CD4-positive, alpha-beta T cell treated with Interleukin-10 for 1 hour (primary cell): ENCODE results near the gene DIP2B.
"Not testable (repeated sequence)": the region's sequence is repeated elsewhere in the genome, so short reads cannot be mapped to it uniquely, and the experiment has no call there.

Source experiments
- DNase-seq: peaks from one replicate; pipeline ENCODE4 v3.0.0-alpha.2; 2020

Gene DIP2B

GRCh38 chr12:50640321-50640939, 135.6 kb downstream of the DIP2B start:
- no peak for DNase-seq

DNA sequence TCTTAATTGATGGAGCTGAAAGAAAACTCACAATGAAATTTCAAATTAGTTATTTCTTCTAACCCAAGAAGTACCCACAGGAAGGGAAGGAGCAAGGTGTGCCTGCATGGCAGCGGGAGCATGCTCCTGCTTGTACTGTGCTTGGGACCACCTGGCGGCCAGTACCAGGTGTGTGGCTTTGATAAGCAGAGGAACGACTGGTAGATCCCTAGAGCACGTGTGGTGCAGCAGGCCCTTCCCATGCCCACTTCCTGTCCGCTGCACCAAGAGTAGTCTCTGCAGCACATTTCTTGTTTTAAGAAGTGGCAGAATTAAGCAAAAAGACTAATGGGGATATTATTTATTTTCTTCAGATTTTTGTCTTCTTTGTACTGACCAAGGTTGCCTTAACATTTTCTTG, 136.8 kb downstream of the DIP2B start:
- DNase-seq, result no peak

- no peak for DNase-seq
Measured at GRCh38 chr12:50642035-50642451, 137.3 kb downstream of the DIP2B start.

DNA sequence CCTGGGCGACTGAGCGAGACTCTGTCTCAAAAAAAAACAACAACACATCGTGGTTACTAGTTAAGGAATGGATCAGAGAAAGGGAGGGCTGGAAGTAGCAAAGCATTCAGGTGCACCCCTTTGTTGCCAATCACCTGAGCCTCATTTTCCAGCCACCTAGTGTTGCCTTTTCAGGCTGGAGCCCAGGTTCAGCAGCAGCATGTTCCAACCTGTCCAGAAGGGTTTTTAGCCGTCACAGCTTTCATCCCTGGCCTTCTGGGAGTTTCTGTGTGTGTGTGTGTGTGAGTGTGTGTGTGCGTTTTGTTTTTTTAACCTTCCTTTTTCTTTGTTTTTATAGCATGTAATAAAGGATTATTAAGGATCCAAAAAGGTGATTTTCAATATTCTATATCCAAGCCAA, 138.0 kb downstream of the DIP2B start:
- DNase-seq, result no peak

DNA sequence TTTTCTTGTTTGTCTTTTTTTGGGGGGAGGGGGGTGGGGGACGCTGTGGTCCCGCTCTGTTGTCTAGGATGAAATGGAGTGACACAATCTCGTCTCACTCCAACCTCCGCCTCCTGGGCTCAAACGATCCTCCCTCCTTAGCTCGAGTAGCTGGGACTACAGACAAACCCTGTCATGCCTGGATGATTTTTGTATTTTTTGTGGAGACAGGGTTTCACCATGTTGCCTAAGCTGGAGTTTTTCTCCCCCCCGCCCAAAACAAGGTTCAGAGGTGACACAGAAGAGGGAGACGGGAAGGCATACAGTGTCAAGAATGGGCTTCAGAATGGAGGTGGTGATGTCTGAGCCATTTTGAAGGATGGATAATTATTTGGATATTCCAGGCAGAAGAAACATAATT, 142.2 kb downstream of the DIP2B start:
- no peak for DNase-seq

DNA sequence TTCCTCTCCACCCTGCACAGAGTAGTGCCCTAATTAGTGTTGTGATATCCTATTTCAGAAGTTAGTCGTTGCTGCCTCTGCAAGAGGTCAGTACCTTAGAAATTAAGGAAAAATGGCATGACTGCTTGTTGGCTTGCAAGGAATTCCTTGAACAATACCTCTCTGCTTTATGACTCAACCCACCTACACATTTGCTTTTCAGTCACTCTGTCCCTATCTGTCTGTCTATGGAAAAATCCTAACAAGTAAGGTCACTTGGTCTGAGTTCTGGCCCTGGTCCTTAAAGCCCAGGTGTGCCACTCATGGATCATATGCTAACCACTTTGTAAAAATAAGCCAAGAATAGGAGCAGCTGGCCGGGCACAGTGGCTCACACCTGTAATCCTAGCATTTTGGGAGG, 142.7 kb downstream of the DIP2B start:
- no peak for DNase-seq

GRCh38 chr12:50650285-50650684, 145.5 kb downstream of the DIP2B start:
- no peak for DNase-seq

DNA sequence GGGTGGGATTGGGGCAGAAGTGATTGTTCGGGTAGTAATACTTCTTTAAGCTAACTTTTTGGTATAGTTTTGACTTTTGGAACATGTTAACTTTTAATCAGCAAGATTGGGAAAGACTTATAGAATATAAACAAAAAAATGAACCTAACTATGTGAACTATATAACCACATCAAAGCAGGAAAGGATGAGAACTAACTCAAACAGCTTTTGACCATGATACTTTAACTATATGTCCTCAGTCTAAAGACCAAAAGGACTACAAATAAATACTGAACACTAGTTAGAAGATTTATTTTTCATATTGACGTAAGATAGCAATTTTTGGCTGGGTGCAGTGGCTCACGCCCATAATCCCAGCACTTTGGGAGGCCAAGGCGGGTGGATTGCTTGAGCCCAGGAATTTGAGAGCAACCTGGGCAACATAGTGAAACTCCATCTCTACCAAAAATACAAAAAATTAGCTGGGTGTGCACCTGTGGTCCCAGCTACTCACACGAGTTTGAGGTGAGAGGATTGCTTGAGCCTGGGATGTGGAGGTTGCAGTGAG, 150.7 kb downstream of the DIP2B start:
- no peak for DNase-seq

DNA sequence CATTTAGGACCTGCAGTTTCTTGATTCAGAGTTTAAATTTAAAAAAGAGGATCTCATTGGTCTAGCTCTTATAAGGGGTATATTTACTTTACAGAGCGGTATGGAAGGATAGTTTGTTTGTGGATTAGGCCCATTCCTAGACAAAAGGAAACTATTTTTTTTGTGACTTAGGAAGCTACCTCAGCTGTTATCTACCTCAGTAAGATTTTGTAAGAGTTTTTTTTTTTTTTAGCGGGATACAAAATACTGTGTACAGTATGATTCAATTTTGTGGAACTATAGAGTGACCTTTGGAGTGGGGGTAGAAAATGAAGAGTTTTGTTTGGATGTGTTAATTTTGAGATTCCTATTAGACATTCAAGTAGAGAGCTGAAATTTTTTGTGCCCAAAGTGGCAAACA, 154.5 kb downstream of the DIP2B start:
- no peak for DNase-seq

GRCh38 chr12:50659690-50660424, 155.1 kb downstream of the DIP2B start:
- DNase-seq, result no peak

GRCh38 chr12:50660425-50660822, 155.6 kb downstream of the DIP2B start:
- DNase-seq, result no peak

DNA sequence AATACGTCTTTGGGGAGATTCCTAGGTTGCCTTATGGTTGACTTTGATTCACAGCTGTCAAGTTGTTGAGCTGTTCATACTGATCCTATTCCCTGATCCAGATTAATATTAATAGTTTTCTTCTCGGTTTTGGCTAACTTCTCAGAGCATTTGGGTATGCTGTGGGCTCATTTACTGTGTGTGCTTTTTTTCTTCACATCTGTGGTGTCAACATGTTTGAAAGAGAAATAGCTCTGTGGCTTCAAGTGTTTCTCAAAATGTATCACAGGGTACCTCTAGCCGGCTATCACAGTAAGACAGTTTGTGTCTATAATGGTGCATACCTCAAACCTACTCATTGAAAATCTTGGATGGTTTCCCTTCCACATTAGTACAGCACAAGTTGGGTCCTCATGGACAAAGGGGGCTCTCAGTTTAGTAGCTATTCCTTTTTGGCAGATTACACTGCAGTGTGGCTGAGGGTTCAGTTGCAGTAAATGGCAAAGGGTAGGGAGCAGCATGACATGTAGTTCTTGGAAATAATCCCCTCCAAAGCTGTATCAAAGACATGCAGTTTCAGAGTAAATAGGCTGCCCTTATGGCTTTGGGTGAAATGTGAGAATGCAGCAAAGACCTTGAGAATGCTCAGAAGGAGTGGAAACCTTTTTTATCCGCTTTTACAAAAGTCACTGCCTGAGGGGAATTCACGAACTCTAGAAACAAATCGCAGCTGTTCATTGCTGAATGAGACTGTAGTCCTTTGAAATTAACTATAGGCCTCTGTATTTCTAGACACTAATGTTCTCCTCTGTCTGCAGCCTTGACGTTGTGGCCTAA, 156.7 kb downstream of the DIP2B start:
- no peak for DNase-seq

DNA sequence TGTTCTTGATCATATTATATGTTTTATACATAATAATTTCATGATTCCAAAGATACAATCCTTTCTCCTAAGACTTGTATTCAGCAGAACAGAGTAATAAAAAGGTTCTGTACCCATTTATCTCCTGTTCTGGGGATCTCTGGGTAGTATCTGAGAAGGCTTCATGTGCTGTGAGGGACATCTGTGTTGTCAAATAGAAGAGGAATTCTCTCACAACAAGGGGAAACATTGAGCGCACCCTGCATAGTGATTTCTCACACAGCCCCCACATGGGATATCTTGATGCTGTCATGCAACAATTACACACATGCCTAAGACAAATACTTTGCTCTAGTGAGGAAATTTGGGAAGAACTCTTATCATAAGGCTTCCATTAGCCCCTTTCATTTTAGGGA, 157.3 kb downstream of the DIP2B start:
- DNase-seq, result no peak

DNA sequence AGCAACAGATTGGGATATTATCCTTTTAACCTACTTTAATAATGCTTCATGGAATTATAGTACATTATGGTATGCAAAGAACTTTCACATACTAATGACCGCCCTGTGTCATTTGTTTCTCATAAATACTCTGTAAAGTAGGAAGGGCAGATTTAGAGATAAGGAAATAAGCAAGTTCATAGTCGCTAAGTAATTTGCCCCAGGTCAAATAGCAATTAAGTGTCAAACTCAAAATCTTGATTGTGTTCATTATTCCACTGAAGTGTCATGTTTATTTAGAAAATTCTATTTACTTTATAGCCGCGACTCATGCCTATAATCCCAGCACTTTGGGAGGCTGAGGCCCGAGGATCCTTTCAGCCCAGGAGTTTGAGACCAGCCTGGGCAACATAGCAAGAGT, 160.4 kb downstream of the DIP2B start:
- no peak for DNase-seq

DNA sequence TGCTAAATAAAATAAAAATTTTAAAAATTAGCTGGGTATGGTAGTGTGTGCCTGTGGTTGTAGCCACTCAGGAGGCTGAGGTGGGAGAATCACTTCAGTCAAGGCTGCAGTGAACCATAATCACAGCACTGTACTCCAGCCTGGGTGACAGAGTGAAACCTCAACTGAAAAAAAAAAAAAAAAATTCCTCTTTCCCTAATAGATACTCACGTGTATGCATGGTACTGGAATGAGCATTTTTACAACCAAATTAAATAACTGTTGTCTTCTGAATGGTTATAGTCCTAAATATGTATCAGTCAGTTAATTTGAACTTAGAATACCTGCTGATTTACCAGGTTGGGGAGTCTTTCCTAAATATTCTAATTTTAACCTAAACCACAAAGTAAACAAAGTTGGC, 160.8 kb downstream of the DIP2B start:
- DNase-seq, result no peak

- no peak for DNase-seq
Measured at GRCh38 chr12:50666023-50666422, 161.2 kb downstream of the DIP2B start.

DNA sequence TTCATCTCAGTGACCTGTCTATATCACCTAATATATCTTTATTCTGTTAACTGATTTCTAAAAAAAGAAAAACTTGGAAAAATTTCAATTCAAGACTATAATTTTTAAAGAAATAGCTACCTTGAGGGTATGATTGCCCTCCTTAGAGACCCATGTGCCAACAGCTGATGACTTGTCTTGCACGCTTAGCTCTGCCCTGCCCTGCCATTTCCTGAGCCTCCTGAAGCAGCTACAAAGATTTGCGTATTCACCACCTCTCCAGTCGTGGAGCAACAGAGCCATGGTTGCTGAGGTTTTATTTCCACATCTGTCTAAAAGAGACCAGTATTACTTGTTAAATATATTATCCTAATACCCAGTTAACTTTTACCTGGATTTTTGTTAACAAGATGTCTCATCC, 167.4 kb downstream of the DIP2B start:
- no peak for DNase-seq

DNA sequence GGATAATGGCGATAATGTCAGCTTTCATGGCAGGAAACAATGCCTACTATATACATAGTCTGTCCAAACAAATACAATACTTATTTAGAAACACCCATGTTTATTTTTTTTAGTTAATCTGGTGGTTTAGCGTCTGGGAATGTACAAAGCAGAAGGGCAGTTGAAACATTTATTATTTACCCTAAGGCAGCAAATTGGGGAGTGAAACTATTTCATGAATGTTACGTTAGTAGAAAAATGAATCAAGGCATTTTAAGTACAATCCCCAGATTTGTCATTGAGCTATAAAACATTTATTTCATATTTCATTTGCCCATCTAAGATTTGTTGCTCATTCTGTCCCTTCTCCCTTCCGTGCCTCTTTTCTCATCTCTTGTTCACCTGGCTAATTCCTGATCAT, 172.0 kb downstream of the DIP2B start:
- no peak for DNase-seq

GRCh38 chr12:50677858-50678257, 173.1 kb downstream of the DIP2B start:
- DNase-seq, result no peak

DNA sequence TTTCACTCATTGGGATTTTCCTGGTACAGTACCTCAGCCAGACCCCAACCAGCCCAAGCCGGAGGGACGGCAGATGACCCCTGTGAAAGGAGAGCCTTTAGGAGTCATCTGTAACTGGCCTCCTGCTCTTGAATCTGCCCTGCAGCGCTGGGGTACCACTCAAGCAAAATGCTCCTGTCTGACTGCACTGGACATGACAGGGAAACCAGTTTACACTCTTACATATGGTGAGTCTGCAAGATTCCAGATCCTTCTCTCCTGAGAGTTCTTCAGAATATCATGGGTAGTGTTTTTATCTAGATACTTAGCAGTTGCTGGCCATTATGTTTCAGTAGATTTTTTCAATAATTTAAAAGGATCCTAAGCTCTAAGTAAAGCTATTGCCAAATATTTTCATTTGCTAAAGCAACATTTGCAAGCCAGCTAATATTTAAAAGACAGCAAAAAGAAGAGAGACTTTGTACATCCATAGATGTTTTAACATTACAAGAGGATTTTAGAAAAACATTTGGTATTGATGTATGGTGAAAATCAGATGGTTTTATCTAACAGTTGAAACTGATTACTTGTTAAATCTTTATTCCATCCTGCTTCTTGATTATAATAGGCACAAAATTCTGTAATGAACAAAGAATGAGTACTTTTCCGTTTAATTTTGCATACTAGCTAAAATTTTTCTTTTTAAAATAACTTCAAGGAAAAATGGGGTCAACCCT, 174.0 kb downstream of the DIP2B start:
- no peak for DNase-seq

GRCh38 chr12:50679612-50680011, 174.8 kb downstream of the DIP2B start:
- no peak for DNase-seq

GRCh38 chr12:50681064-50681463, 176.3 kb downstream of the DIP2B start:
- DNase-seq, result not testable (repeated sequence)

- DNase-seq, result no peak
Measured at GRCh38 chr12:50685641-50686040, 180.9 kb downstream of the DIP2B start.
